AG04450 (cell line): ENCODE data around the gene MARS1. TPM values are rescaled to one million over a fixed set of nuclear protein-coding genes. Genes with fewer than 3 reads are reported as not detected.
A peak's percentile ranks its signal among the peaks of the same experiment; 100 is the strongest.

Experiments
- CTCF ChIA-PET: fragments of 300-600, 350-600 bp; formaldehyde crosslinking; extraction: SDS; loops from one replicate; lab custom pipeline; 2022; ENCODE audit warnings: antibody characterized with exemption, inconsistent platforms; lab: Charles Lee
- POLR2A ChIA-PET: fragments of 350-600 bp; formaldehyde crosslinking; extraction: SDS; loops from one replicate; lab custom pipeline; 2021; ENCODE audit warnings: antibody characterized with exemption, inconsistent platforms; lab: Yijun Ruan, JAX
- DNase-seq: peaks from one replicate; pipeline ENCODE4 v3.0.0-alpha.2; 2011; ENCODE audit warnings: low read depth, low spot score
- H3K27ac ChIP-seq: one replicate; pipeline ENCODE4 v1.5.1; 2012; ENCODE audit warnings: low read depth, low read length, control low read depth
- H3K27me3 ChIP-seq: one replicate; pipeline ENCODE4 v1.6.0; 2012; ENCODE audit warnings: low read length; ENCODE audit not compliant: control insufficient read depth, insufficient read depth
- H3K4me3 ChIP-seq: 2 replicates; pipeline ENCODE4 v1.5.1; 2011; ENCODE audit warnings: mild to moderate bottlenecking, low read depth, low read length, control low read depth
- H3K9me3 ChIP-seq: 2 replicates; pipeline ENCODE4 v1.5.1; 2012; ENCODE audit warnings: low read length; ENCODE audit not compliant: control insufficient read depth, insufficient read depth
- CTCF ChIP-seq: IDR thresholded peaks from 2 replicates; pipeline ENCODE4 v1.5.1; 2011; ENCODE audit warnings: low read depth, low read length, control low read depth, inconsistent platforms
- polyA plus RNA-seq: library from polyadenylated mRNA; depleted of rRNA; stranded (reverse); fragments of >200 nt; gene quantifications from 2 replicates; pipeline ENCODE4 v1.2.3, GENCODE V29; 2011

Gene MARS1
- polyA plus RNA-seq, 1 experiment, result 236 TPM

GRCh38 chr12:57460841-57461275, 27.0 kb upstream of the MARS1 start:
- Histone ChIP-seq H3K4me3 (peak overlapping the region; percentile 88), H3K27ac (peak overlapping the region; percentile 31), H3K27me3 (no peaks in the 10 kb centered on the region), H3K9me3 (no peaks in the 10 kb centered on the region)
- TF ChIP-seq CTCF, result 0 out of 2 replicates have a peak, but pooled peaks have one; percentile 3
- POLR2A ChIA-PET, result no interaction called here
- DNase-seq, result no peak
- CTCF ChIA-PET, result interaction anchor here (1.3 kb wide), 1 partner anchor 8 kb away, joined by 4 read pairs; no protein-coding TSS in a partner anchor

DNA sequence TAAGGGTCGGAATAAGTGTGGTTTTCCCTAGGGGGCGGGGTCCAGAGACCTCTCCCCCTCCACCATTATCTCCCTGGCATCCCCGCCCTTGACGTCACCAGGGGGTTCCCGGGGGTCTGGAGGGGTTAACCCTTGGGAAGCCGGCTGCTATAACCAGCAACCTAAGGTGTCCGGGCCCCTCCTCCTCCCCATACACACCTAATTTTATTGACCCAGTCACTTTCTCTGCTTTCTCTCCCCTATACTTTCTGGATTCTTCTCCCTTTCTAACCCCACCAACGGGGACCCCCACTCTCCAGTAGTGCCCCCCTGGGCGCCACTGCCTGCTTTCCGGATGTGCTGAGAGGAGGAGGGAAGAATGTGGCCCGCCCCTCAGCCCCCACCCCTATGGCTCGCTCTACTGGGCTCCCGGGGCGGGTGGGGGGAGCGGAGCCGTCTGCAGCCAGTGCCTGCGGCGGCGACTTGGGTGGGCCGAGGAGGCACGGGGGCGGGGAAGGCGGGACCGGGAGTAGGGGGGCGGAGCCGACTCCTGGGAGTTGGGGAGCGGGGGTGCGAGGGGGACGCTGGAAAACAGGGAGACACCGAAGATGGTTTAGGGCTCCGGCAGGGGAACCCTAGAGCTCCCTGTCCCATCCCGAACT, 26.5 kb upstream of the MARS1 start:
- CTCF ChIA-PET, result interaction anchor here (1.1 to 2.4 kb wide), 5 partner anchors 9 to 210 kb away, joined by 3 to 14 read pairs (median 9); partner anchors contain the start of gene STAC3
- peak overlapping the region; percentile 88 for H3K4me3 ChIP-seq
- H3K27me3 ChIP-seq, result no peaks in the 10 kb centered on the region
- H3K9me3 ChIP-seq, result no peaks in the 10 kb centered on the region
- no peak for DNase-seq
- POLR2A ChIA-PET, result no interaction called here
- TF ChIP-seq CTCF, result no peak
- peak overlapping the region; percentile 85 for H3K27ac ChIP-seq

GRCh38 chr12:57461917-57462250, 26.0 kb upstream of the MARS1 start:
- no peak for TF ChIP-seq CTCF
- Histone ChIP-seq H3K4me3 (peak overlapping the region; percentile 88), H3K27ac (peak overlapping the region; percentile 85), H3K9me3 (no peaks in the 10 kb centered on the region), H3K27me3 (no peaks in the 10 kb centered on the region)
- ChIA-PET CTCF (interaction anchor here (0.5 to 2.4 kb wide), 14 partner anchors 9 to 211 kb away, joined by 3 to 14 read pairs (median 4); partner anchors contain the start of gene STAC3), POLR2A (no interaction called here)
- DNase-seq, result no peak

DNA sequence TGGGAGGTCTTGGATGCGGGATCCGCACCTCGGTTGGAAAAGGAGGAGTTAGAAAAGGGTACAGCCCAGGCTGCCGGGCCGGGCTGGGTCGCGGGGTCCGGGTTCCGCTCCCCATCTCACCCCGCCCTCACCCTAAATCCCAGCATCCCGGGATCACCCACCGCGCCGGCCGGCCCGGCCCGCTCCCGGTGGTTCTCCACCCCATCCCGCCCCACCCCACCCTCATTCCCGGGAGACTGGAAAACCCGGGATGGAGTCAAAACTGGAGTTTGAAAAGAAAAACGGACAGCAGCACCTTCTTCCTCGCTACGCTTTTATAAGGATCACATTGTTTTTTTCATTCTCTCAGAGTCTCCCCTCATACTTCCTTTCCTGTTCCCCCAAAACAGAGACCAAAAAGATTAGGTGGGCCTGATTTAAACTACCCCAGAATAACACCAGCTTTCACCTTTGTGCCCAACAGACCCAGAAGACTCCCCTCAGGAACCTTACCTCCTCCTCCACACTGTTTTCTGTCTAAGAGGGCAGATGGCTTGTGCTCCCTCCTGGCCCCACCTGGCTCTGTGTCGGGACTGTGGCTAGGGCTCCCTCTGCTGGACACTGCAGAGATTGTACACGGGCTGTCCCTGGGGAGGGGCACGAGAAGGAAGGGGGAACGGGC, 25.5 kb upstream of the MARS1 start:
- CTCF ChIA-PET, result interaction anchor here (0.5 to 2.4 kb wide), 15 partner anchors 10 to 249 kb away, joined by 3 to 14 read pairs (median 4); partner anchors contain the start of gene STAC3
- Histone ChIP-seq H3K9me3 (no peaks in the 10 kb centered on the region), H3K27me3 (no peaks in the 10 kb centered on the region), H3K27ac (peak overlapping the region; percentile 85), H3K4me3 (peak overlapping the region; percentile 88)
- TF ChIP-seq CTCF, result peak; percentile 98
- POLR2A ChIA-PET, result no interaction called here
- no peak for DNase-seq

GRCh38 chr12:57462912-57463253, 25.0 kb upstream of the MARS1 start:
- ChIA-PET POLR2A (interaction anchor here (0.7 kb wide), 1 partner anchor 223 kb away, joined by 3 read pairs; no protein-coding TSS in a partner anchor), CTCF (interaction anchor here (0.6 to 2.4 kb wide), 12 partner anchors 9 to 249 kb away, joined by 3 to 14 read pairs (median 6); partner anchors contain the start of gene ARHGAP9)
- no peak for TF ChIP-seq CTCF
- Histone ChIP-seq H3K27ac (no peak overlapping the region), H3K4me3 (no peak overlapping the region), H3K27me3 (no peaks in the 10 kb centered on the region), H3K9me3 (no peaks in the 10 kb centered on the region)
- no peak for DNase-seq
